Ovary (tissue), 3 donors: ENCODE measurements around the gene STX4.

Experiments
- CTCF ChIP-seq, 3 donors: fragments of 450-650 bp in 2 of 3; fragments of 200-600 bp in 1 of 3; IDR thresholded peaks; one replicate each; pipeline versions ENCODE4 v1.5.1 to v1.8.0; 2016 to 2022; ENCODE audit warnings: antibody characterized with exemption in 3 of 3, mild to moderate bottlenecking in 1 of 3
- EP300 ChIP-seq: sonication (generic); formaldehyde crosslinking; IDR thresholded peaks from one replicate; pipeline ENCODE4 v1.6.1; 2017; ENCODE audit warnings: antibody characterized with exemption
- POLR2A ChIP-seq: fragments of 450-650 bp; IDR thresholded peaks from one replicate; pipeline ENCODE4 v1.6.1; 2017; ENCODE audit warnings: antibody characterized with exemption, mild to moderate bottlenecking, moderate library complexity
- donor health status: DM: no; HTN: no; CAD: no.

DNA sequence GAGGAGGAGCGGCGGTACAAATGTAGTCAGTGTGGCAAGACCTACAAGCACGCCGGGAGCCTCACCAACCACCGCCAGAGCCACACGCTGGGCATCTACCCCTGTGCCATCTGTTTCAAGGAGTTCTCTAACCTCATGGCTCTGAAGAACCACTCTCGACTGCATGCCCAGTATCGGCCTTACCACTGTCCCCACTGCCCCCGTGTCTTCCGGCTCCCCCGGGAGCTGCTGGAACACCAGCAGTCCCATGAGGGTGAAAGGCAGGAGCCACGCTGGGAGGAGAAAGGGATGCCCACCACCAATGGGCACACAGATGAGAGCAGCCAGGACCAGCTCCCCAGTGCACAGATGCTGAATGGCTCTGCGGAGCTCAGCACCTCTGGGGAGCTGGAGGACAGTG is 43.7 kb downstream of the STX4 start:
- TF ChIP-seq CTCF (IDR thresholded peaks at IDR 0.05) (no peak), POLR2A (no peak), EP300 (no peak)
